Kidney (tissue), 14 donors: ENCODE results near the gene N4BP2L2. TPM values are rescaled to one million over a fixed set of nuclear protein-coding genes. Genes with fewer than 3 reads are reported as not detected.

ENCODE experiments used
- DNase-seq, 5 donors: peaks; one replicate each; pipeline ENCODE4 v3.0.0-alpha.2; 2013 to 2020
- FAIRE-seq: peaks from 2 replicates; lab custom pipeline; 2012; peaks lifted over from hg19 to GRCh38; lab: Jason Lieb, UNC
- H3K27ac ChIP-seq, 2 donors: one replicate each; pipeline ENCODE4 v1.7.0; 2013; ENCODE audit warnings: low read depth in 2 of 2, low read length in 2 of 2, inconsistent platforms in 1 of 2
- H3K27me3 ChIP-seq: one replicate; pipeline ENCODE4 v1.7.1; 2013; ENCODE audit warnings: low read length, inconsistent platforms; ENCODE audit not compliant: control insufficient read depth, insufficient read depth
- H3K36me3 ChIP-seq, 3 donors: one replicate each; pipeline versions ENCODE4 v1.7.0 to v1.7.1; 2013; ENCODE audit warnings: low read length in 3 of 3, control low read depth in 1 of 3, inconsistent platforms in 1 of 3; ENCODE audit not compliant: insufficient read depth in 3 of 3, control insufficient read depth in 2 of 3
- H3K4me1 ChIP-seq, 3 donors: one replicate each; pipeline versions ENCODE4 v1.7.0 to v1.7.1; 2013; ENCODE audit warnings: low read length in 3 of 3, inconsistent platforms in 1 of 3, low read depth in 1 of 3; ENCODE audit not compliant: control insufficient read depth in 2 of 3, insufficient read depth in 2 of 3
- H3K4me3 ChIP-seq, 3 donors: one replicate each; pipeline versions ENCODE4 v1.7.0 to v1.8.1; 2013; ENCODE audit warnings: low read length in 3 of 3, control low read depth in 1 of 3, inconsistent platforms in 1 of 3
- H3K9ac ChIP-seq, 3 donors: one replicate each; pipeline versions ENCODE4 v1.7.0 to v1.7.1; 2013; ENCODE audit warnings: low read length in 3 of 3, control low read depth in 1 of 3, inconsistent platforms in 1 of 3
- H3K9me3 ChIP-seq, 3 donors: one replicate each; pipeline versions ENCODE4 v1.7.0 to v1.7.1; 2013; ENCODE audit warnings: low read length in 3 of 3, control low read depth in 1 of 3, inconsistent platforms in 1 of 3; ENCODE audit not compliant: control insufficient read depth in 2 of 3, insufficient read depth in 1 of 3
- intact Hi-C: fragments of 100-400 bp; cut with DNase I; formaldehyde crosslinking; loops from one replicate; pipeline ENCODE4 v1.11.1; 2022
- polyA plus RNA-seq: library from polyadenylated mRNA; stranded (reverse); fragments of 350-450 nt; fragmentation: Illumina TruSeq; extraction: RNeasy Lipid Tissue Mini Kit (QIAGEN cat#74804); gene quantifications from one replicate; pipeline ENCODE4 v1.2.3, GENCODE V29; 2014; ENCODE audit warnings: low read depth, low replicate concordance; ENCODE audit not compliant: insufficient read depth
- total RNA-seq: library from RNA; stranded (reverse); fragmentation: NEBNext Ultra II Directional; extraction: Animal tissue kit (Norgen Biotek cat#: 25700); gene quantifications from one replicate; pipeline ENCODE4 v1.2.1, GENCODE V29; 2021
- TF ChIP-seq, protein P1 (sequence below): IDR thresholded peaks from 3 replicates; pipeline ENCODE4 v1.5.1; 2012; ENCODE audit warnings: mild to moderate bottlenecking, moderate library complexity, borderline replicate concordance; ENCODE audit not compliant: insufficient read depth; ENCODE audit errors: extremely low read depth
- donor health status: control.
- donor health status: control.
- donor health status: control.
- donor health status: control.
- donor health status: control.
- donor health status: DM: yes; HTN: yes; CAD: no.
- donor health status: Normal renal cell carcinoma (clear cell type).

The N4BP2L2 gene
- total and polyA plus RNA-seq, 2 donors from 2014 or later = 71.3 to 165 TPM

DNA sequence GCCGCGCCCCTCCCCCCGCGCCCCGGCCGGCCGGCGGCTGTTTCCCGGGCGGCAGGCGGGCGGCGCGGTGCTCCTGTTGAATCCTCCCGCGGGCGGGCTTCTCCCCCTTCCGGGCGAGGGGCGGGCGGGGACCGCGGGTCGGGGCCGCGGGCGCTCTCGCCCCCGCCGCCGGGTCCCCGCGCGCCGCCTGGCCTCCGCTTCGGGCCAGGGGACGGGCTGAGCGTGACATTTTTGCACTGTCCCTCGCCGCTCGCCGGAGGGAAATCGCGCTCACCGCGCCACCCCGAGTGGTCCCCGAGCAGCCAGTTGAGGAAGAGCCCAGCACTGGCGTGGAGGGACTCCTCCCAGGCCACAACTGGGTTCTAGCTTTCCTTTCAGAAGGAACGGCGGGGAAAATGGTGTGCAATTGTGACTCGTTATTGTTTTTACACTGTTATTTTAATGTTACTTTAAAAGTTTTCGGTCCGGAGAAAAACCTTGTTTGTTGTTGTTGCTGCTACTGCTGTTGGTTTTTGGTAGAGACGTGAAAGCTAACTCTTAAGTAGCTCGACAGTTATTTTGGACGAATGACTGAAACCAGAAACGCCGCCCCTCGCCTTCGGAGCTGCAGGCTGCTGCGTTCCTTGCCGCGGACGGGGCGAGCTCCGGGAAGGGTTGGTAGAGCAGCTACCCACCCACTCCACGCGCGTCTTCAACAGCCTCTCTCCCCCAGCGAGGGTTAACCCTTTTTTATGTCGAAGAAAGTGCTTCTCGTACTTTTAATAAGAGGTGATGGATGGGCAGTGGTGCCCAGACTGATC lies 48.6 kb upstream of the N4BP2L2 start:
- Histone ChIP-seq H3K27ac (peak overlapping the region; percentile 88 to 97), H3K4me3 (peak overlapping the region; percentile 95 to 96 (median 96)), H3K27me3 (no peaks in the 10 kb centered on the region), H3K36me3 (no peaks in the 10 kb centered on the region), H3K9ac (peak overlapping the region; percentile 68 to 96 (median 88)), H3K9me3 (no peaks in the 10 kb centered on the region), H3K4me1 (peaks cover 0 to 11% (median 4%) of the 10 kb centered on the region in 3 donors)
- peak; percentile 75 to 92 (median 84) for DNase-seq
- intact Hi-C loops = loop anchor here (10.0 kb wide), 1 partner anchor 48 kb away; no protein-coding TSS in a partner anchor
- FAIRE-seq = no peak
- TF ChIP-seq, protein P1, sequence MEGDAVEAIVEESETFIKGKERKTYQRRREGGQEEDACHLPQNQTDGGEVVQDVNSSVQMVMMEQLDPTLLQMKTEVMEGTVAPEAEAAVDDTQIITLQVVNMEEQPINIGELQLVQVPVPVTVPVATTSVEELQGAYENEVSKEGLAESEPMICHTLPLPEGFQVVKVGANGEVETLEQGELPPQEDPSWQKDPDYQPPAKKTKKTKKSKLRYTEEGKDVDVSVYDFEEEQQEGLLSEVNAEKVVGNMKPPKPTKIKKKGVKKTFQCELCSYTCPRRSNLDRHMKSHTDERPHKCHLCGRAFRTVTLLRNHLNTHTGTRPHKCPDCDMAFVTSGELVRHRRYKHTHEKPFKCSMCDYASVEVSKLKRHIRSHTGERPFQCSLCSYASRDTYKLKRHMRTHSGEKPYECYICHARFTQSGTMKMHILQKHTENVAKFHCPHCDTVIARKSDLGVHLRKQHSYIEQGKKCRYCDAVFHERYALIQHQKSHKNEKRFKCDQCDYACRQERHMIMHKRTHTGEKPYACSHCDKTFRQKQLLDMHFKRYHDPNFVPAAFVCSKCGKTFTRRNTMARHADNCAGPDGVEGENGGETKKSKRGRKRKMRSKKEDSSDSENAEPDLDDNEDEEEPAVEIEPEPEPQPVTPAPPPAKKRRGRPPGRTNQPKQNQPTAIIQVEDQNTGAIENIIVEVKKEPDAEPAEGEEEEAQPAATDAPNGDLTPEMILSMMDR = peak; percentile 6

DNA sequence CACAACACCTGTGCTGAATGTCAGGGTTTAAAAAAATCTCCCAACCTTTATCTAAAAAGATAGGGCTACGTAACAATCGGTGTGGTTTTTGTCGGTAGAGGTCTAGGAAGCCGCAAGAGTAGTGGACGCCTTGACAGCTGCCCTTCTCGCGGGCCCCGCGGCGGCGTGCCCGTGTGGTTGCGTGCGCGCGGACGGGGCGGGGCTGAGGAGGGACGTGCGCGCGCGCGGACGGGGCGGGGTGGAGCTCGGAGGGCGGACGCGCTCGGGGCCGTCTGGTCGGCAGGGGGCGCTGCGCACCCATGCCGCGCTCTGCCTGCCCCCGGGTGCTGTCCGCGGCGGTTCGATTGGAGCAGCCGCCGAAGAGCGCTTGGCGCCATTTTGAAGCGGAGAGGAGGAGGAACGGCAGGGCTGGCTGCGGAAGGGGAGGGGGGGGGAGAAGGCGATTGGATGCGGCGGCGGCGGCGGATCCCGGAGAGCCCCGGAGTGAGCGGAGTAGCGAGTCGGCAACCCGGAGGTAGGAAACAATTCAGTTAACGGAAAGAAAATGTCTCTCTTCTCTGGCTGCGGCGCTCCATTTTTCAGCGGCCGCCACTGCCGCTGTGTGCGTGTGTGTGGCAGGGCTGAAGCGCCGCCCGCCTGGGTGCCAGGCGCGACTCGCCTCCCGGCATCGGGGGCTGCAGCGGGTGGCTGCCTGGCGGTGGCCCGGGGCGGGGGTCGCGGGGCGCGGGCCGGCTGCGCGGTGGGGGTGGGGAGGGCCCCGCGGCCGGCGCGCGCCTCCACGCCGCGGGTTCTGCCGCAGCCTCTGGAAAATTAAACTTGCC lies 47.7 kb upstream of the N4BP2L2 start, which contains the start of gene PDS5B:
Gene PDS5B, plus strand, starts transcription at position 373 of the 821 bp plus-strand sequence. CDS start 62,321 bp downstream, outside the sequence.
- TF ChIP-seq, protein P1 = peak; percentile 94
- Histone ChIP-seq H3K27ac (peak within 1 kb of the TSS; percentile 88 to 97), H3K27me3 (no peaks in the 10 kb centered on the region), H3K36me3 (no peaks in the 10 kb centered on the region), H3K9ac (peak within 1 kb of the TSS; percentile 85 to 96 (median 88)), H3K4me1 (peaks cover 0 to 11% (median 4%) of the 10 kb centered on the region in 3 donors), H3K9me3 (no peaks in the 10 kb centered on the region), H3K4me3 (peak within 1 kb of the TSS; percentile 95 to 96 (median 96))
- no peak for FAIRE-seq
- intact Hi-C loops = loop anchor here (10.0 kb wide), 1 partner anchor 49 kb away; no protein-coding TSS in a partner anchor
- DNase-seq = peak; percentile 96 to 98 (median 98)

DNA sequence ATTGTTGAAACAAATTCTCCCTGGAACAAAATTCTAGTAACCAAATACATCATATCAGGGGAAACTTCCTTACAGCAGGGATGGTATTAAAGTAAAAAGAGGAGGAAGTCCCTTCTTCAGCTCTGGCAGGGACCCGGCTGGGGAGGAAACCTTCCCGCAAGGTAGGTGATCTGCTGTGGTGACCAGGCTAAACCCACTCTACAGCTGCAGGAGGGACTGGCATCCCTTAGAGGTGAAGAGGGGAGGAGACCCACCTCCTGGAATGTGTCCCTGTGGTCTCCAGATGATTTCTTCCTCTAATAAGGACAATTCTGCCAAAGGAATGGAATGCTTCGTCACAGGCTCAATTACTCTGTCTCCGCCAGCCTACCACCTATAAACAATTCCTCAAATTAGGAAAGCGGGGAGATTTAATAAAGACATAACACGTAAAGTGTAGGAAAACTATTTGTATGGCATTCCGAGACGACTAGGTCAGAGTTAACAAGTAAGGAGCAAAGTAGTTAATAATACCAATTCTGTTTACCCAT lies 47.0 kb upstream of the N4BP2L2 start:
- Histone ChIP-seq H3K9ac (peak overlapping the region; percentile 49 to 86 (median 85)), H3K9me3 (no peaks in the 10 kb centered on the region), H3K4me1 (peaks cover 0 to 11% (median 4%) of the 10 kb centered on the region in 3 donors), H3K27ac (peak overlapping the region in 1 of 2 donors; percentile 82), H3K4me3 (peak overlapping the region; percentile 66 to 95 (median 86)), H3K36me3 (no peaks in the 10 kb centered on the region), H3K27me3 (no peaks in the 10 kb centered on the region)
- intact Hi-C loops = loop anchor here (10.0 kb wide), 1 partner anchor 49 kb away; no protein-coding TSS in a partner anchor
- DNase-seq = peak in 3 of 5 donors; percentile 21 to 62 (median 50)
- FAIRE-seq = no peak
- TF ChIP-seq, protein P1 = no peak
